GM21390 (cell line): ENCODE results near the gene C9orf40.

Experiments used
- ATAC-seq: cut with Tn5 transposase; IDR thresholded peaks from one replicate; pipeline ENCODE4 v1.9.1; 2021; ENCODE audit not compliant: unreplicated experiment

The C9orf40 gene, protein sequence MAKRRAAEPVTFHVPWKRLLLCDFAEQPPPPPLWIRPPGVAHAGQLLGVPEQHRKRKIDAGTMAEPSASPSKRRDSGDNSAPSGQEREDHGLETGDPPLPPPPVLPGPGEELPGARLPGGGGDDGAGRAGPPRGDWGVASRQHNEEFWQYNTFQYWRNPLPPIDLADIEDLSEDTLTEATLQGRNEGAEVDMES

DNA sequence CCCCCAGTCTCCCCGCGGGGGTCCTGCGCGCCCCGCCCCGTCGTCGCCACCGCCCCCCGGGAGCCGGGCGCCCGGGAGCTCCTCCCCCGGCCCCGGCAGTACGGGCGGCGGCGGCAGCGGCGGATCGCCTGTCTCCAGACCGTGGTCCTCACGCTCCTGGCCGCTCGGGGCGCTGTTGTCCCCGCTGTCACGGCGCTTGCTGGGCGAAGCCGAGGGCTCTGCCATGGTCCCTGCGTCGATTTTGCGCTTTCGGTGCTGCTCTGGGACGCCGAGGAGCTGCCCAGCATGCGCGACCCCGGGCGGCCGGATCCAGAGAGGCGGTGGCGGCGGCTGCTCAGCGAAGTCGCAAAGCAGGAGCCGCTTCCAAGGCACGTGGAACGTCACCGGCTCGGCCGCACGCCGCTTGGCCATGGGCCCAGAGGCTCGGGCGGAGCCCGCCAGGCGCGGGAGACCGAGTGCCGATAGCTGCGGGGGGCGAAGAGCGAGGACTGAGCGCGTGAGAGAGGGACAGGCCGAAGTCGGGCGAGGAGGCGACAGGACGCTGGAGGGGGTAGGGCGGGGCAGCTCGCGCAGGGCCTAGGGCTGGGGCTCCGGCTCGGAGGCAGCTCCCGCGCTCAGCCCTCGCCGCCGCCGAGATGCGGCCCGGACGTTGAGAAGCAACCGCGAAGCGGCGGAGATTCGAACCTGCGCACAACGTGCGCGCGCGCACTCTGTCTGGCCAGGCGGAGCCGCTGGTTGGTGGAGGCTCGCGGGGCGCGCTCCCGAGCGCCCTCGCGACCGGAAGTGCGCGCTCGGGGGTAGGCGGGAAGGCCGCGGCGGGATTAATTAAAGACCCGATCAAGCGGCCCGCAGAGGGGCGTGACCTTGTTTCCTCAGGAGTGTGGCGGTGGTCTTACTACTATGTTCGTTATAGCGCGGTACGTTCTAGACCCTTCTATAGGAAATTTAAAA lies at the start of gene C9orf40:
C9orf40 (minus strand) TSS at position 712 of the 951 bp plus-strand sequence; CDS start at position 411, 301 bp downstream.
- ATAC-seq, result peak; percentile 89

DNA sequence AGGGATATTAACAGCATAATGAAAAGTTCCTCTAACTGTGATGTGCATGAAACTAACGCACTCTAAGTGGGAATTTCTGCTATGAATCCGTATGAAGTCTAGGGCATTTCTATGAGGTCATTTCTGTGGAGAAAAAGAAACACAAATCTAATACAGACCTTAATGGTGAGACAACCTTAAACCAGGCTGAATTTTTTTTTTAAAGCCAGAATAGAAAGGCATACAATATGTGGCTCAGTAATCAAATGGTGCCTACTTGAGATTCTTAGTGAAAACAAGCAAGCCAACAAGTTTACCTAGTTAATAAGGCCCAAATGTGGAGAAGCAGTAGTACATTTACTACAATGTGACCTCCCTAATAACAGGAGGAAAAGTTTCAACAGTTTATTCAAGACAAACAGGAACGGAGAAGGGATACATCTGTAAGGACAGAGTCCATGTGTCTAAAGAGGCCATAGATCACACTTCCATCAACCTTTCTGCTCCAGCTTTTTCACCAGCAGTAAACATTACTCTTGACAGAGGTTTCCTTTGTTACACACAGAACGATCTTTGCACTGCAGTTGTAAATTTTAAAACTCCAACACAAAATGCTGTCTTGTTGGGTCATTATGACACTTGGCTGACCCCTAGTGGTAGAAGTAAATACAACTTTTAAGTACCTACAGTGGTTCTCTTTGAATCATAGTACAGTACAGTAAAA lies 49.2 kb upstream of the C9orf40 start:
- peak; percentile 85 for ATAC-seq

DNA sequence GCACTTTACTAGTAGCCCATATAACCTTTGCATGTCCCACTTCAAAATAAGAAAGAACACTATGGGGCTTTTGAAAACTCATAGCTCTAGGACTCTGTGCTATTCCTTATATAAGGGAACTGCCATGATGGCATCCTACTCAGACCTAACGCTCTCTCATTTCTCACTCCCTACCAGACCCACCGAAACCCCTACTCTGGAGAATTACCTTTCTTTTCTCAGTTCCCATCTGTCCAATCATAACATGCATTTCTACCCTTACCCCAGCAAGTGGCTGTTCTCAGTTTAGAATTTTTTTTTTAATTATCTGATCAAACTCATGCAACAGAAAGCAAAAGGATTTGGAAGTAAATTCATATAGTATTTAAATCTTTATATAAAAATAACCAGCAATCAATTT lies 48.1 kb upstream of the C9orf40 start:
- ATAC-seq, result peak; percentile 74

DNA sequence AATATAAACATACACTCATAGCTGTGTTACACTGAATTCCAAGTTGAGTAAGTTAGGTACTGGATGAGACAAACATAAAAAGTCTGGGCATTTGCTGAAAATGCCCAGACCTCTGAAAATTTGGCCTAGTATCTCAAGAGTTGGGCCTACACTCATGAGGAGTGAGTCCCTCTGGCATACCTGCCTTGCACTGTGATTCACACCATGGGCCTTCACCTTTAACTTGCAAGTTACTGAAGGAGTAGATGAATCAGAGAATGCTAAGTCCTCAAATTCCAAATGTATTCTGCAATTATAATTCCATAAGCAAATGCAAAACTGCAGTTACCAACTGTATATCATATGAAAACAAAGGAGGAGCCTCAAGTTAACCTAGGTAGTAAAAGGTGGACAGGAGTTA lies 32.3 kb upstream of the C9orf40 start:
- no peak for ATAC-seq

DNA sequence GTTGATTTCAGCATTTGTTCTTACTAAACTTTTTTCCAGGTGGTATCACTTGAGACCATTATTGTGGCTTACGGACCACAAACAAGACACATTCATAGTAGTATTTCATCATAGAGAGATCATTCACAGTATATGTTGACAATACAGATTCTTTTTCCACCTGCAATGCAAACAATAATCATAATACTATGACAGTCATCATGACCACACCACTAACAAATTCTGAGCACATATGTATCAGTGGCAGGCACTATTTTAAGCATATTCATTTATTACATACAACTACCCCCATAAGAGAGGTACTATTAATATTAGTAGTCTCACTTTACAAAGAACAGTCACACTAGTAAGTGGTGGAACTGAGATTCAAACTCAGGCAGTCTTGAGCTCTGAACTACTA lies 31.0 kb upstream of the C9orf40 start:
- no peak for ATAC-seq

DNA sequence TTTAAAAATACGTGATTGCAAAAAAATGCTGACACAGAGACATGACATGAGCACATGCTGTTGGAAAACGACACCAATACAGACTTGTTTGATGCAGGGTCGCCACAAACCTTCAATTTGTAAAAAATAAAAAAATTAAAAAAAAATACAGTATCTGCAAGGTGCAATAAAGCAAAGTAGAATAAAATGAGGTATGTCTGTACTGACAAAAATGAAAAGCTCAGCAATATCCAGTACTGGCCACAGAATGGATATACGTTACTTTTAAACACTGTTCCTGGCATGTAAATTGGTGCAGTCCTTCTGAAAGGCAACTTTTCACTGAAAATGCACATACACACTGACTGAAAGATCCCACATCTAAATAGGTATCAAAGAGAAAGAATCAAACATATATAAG lies 27.1 kb upstream of the C9orf40 start:
- ATAC-seq, result no peak

DNA sequence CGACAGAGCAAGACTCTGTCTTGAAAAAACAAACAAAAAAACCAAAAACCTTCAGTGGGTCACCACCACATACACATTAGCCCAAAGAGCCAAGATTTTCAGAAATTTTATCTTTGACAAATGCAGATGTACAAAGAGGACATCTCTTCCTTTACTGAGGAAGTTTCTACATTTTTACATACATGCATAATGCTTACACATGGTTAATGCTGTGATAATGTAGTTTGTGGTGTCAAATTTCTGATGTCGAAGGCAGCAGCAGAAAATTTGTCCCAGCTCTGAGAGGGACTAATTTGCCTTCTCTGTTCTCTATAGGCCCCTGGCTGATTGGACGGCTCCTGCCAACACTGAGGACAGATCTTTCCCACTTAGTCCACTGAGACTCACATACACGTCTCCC lies 24.6 kb upstream of the C9orf40 start:
- no peak for ATAC-seq

DNA sequence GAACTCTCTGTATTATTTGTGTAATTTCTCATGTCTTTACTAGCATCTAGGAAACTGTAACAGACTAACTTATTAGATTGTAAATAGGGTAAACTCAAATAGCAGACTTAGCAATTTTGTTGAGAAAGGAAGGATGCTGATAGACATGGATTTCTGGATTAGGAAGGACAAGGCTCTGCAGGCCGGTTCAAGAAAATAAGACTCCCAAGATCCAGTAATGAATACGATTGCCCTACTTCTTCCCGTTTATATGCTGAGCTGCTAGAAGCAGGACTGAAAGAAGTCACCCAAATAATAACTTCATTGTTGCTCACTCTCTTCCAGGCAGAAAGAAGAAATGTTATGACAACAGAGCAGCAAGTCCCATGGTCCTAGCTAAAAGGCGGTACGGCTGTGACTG lies 22.8 kb upstream of the C9orf40 start:
- no peak for ATAC-seq

DNA sequence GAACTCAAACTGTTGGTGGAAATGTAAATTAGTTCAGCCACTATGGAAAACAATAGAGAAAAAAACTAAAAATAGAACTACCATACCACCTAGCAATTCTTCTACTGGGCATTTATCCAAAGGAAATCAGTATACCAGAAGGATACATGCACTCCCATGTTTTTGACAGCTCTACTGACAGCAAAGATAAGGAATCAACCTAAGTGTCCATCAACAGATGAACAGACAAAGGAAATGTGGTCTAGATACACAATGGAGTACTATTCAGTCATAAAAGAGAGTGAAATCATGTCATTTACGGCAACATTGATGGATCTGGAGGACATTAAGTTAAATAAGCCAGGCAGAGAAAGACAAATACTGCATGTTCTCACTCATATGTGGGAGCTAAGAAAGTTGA lies 21.8 kb upstream of the C9orf40 start:
- no peak for ATAC-seq

DNA sequence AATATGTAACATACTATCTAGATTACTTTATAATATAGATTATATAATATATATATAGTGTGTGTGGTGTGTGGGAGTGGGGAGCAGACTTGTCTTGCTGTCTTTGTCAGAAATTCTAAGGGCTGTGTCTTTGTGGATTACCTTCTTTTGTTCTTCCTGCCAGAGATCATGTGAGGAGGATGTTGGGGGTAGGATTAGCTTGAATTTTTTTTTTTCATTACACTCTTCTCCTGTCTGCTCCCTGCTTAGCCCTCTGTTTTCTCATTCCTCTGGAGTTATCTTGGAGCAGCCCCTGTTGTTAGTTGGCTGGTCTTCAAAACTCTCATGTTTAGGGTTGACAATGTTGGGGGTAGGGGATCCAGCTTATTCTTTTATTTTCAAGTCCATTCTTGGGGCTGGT lies 21.0 kb upstream of the C9orf40 start:
- no peak for ATAC-seq

DNA sequence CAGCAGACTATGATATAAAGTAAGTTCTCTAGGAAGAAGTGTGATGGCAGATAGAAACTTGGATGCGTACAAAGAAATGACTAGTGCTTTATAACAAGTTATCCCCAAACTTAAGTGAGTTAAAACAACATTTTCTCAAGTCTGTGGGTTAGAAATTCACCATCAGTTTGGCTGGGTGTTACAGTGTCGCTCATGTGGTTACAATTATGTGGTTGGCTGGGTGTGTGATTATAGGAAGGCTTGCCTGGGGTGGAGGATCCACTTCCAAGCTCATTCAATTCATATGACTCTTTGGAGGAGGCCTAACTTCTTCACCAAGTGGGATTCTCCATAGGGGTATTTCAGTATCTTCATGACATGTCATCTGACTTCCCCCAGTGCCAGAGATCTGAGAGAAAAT lies 10.3 kb upstream of the C9orf40 start:
- no peak for ATAC-seq

DNA sequence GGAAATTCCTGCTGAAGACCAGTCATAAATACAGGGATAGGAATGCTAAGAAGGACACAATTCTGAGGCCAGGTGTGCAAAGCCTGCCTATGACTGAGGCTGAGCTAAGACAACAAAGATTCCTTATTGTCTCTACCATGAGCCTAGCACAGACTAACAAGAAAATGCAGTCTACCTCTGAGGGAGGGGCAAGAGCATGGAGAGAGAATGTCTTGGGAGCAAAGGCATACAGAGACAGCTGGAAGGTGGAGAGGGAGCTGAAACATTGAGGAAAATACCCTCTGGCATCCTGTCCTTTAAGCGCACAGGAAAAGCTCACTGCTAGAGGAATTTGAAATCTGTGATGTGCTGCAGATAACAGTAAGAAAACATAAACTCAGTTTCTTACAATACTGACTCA lies 8.8 kb upstream of the C9orf40 start:
- ATAC-seq, result no peak

DNA sequence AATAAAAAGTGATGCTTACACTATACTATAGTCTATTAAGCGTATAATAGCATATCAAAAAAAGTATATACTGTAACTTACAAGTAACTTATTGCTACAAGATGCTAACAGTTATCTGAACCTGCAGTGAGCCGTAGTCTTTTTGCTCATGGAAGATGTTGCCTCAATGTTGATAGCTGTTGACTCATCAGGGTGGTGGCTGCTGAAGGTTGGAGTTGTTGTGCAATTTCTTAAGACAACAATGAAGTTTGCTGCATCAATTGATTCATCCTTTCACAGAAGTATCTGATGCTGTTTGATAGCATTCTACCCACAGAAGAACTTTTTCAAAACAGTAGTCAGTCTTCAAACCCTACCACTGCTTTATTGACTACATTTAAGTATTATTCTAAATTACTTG lies 7.8 kb upstream of the C9orf40 start:
- ATAC-seq, result no peak

DNA sequence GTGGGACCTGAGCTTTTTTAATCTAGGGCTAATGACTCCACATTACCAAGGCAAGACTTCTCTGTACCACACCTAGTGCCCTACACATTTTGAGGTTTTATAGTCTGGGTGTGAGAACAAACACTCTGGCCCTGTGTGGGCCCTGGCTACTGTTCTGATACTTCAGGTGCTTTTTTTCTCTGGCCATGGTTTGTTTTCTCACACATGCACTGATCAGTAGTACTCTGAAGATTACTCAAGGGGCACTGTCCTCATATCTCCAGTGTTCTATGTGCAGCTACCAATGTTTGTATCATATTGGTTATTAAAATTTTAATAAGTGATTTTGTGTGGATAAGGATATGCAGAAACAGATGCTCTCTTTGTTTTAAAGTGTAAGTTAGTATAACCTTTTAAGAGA lies 5.9 kb upstream of the C9orf40 start:
- ATAC-seq, result peak; percentile 45

DNA sequence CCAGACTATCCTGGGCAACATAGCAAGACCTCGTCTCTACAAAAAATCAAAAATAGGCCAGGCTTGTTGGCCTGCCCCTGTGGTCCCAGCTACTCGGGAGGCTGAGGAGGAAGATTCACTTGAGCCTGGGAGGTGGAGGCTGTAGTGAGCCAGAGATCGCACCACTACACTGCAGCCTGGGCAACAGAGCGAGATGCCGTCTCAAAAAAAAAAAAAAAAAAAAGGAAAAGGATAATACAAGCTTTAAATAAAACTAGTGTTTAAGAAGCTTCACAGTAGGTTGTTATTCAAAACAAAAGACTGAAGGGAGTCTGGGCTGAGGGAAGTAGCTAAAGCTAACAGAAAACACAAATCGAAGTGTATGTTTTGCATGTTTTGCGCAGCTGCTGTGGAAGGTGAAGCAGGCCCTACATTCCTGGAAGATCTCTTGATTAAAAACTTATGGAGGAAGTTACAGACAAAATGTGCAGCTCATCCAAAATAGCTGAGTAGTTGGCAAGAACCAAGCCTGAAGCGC lies 581 bp upstream of the C9orf40 start:
- ATAC-seq, result peak; percentile 4

DNA sequence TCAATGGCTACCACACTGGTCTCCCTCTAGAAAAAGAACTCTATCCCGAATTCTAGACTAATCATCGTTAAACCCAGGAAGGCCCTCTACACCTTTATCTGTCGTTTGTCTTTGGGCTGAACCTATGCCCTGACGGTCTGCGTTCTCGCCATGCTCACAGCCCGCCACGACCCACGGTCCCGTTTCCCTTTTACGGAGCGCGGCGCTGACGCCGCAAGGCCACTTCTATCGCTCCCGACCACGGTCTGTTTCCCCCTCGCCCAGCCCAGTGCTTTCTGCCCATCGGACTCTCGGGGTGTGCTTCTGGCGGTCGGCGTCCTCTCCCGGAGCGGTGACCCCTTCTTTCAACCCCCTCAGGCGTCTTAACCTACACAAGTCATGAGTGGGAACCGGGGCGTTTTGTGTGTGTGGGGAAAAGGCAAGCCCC lies 974 bp downstream of the C9orf40 start:
- ATAC-seq, result peak; percentile 32

DNA sequence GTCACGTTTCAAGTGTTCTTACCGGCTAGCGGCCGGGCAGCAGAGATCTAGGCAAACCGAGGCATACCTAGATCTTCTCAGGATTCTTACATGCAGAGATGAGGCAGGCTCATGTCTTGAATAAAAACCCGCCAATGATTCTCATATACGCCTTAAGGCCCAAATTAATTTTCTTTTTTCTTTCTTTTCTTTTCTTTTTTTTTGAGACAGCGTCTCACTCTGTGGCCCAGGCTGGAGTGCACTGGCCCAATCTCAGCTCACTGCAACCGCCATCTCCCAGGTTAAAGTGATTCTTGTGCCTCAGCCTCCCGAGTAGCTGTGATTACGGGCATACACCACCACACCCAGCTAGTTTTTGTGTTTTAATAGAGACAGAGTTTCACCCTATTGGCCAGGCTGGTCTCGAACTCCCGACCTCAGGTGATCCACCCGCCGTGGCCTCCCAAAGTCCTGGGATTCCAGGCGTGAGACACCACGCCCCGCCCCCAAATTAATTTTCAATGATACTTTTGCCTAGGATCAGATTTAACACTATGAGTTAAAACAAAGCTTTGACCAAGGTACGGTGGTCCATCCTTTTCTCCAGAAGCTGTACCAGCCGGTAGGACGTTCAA lies 1.5 kb downstream of the C9orf40 start:
- ATAC-seq, result no peak

DNA sequence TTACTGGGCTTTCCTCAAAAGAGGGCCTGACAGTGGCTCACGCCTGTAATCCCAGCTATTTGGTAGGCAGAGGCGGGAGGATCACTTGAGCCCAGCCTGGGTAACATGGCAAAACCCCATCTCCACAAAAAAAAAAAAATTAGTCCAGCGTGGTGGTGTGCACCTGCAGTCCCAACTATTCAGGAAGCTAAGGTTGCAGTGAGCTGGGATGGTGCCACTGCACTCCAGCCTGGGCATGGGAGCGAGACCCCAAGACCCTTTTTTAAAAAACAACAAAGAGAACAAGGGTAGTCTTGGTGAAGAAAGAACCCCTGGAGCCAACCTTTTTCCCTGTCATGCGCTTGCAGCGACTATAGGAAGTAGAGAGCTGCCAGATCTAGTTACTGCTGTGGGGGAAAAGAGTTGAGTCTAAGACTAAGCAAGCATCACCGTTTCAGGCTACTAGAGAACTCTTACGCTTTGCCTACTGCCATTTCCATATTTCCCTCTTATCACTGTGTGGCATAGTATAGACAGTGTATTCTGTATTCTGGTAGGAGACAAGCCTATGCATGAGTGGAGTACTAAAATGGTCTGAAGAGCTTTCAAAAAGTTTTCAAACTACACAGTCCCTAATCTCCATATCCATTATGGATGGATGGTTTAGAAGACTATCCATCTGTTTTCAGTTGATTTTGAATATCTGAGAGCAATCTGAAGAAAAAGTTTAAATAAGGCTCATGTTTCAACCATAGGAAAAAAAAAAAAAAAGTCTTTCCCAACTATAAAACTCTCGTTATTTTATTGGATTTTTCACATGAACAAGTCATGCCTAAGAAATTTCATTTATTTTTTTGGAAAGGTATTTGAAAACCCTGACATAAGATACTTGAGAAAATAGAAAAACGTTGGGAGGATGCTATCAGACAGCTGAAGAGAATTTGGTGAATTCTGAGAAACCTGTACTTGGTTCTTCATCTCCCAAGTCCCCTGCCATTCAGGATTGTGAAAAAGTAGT lies 2.6 kb downstream of the C9orf40 start:
- ATAC-seq, result no peak

DNA sequence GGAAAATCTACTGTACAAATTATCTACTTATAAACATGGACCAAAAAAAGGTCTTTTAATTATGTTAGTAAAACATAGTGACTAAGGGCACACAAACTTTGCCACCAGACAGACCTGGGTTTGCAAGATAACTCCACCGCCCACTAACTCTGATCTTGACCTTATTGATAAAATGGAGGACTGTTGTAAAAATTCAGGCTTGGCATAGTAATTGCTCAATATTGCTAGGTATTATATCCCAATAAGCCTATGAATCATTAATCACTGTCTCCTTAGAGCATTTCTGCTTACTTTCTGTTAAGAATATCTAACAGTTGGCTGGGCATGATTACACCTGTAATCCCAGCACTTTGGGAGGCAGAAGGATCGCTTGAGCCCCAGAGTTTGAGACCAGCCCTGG lies 3.8 kb downstream of the C9orf40 start:
- no peak for ATAC-seq

DNA sequence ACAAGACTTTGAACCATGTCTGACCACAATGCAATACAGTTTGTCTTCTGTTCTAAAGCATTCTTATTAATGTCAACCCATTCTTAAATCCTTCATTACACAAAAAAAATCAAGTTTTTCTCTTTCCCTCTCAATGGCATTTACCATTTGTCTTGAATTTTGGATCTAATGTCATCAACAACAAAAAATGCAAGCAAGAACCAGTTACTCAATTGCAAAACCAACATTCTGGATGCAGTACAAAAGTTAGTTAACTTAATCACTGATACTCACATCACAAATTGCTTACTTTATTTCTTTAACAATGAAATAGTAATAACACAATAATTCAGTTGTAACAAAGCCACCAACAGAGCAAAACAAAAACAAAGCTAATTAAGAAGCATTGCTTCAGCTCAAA lies 6.0 kb downstream of the C9orf40 start:
- ATAC-seq, result no peak
